NCI-H187 treated with DMSO at 0.1 percent for 48 hours (cell line): ENCODE data around the gene OR52D1.

ENCODE experiments used
- DNase-seq: peaks from one replicate; lab custom pipeline; 2025; lab: John Stamatoyannopoulos, UW

OR52D1 gene

DNA sequence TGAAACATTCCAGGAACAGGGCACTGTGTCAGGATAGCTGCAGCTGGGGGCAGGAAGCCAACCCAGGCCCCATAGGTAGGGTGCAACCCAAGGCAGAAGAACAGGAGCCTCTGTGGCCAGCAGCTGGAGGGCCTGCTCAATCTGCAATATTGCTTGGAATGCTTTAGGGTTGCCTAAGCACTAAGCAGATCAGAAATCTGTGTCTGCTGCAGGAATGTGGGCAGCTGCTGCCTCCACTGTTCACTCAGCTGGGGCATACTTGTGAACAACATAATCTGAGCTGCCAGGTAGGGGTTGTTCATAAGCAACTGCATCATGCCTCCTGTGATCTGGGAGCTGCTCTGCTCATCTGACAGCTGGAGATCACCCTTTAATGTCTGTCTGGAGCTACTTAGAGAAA is 26.4 kb downstream of the OR52D1 start:
- no peak for DNase-seq

GRCh38 chr11:5516599-5516998 is 28.1 kb downstream of the OR52D1 start, which contains the start of gene UBQLNL:
Gene UBQLNL, minus strand, starts transcription at chr11:5516699. Its CDS starts 258 bp downstream, at chr11:5516441.
- DNase-seq: no peak

GRCh38 chr11:5521540-5521939 is 33.1 kb downstream of the OR52D1 start:
- no peak for DNase-seq

DNA sequence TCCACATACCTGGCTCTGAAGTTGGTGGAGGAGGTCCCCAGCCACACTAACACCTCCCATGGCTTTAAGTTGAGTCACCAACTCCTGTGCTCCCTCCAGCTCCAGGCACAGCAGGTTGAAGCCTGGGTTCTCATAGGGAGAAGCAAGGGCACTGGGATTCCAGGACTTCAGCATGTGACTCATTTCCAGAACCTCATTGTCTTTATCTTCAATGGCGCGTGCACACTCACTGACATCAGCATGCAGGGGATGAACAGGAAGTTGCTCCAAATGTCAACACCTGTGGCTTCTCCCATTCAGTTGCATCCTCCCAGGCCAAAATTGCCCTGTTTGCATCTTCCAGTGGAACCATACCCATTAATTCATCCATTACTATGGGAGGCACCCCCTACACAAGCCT is 33.8 kb downstream of the OR52D1 start:
- DNase-seq: no peak

- DNase-seq: no peak
These were observed 36.3 kb downstream of the OR52D1 start for GRCh38 chr11:5524756-5525155.

DNA sequence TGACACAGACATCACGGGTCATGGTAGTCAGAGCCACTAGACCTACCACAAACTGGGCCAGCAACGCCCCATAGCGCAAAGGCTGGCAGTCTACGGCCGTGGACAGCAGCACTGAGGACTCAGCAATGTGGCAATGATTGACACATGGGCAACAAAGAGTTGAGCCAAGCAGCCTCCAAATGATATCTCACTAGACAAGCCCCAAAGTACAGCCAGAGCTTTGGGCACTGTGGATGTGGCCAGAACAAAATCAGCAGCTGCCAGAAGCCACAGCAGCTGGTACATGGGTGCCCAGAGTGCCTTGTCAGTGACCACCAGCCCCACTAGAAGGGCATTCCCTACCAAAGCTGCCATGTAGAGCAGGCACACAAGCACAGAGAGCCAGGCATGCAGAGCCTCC is 39.2 kb downstream of the OR52D1 start:
- DNase-seq: no peak

DNA sequence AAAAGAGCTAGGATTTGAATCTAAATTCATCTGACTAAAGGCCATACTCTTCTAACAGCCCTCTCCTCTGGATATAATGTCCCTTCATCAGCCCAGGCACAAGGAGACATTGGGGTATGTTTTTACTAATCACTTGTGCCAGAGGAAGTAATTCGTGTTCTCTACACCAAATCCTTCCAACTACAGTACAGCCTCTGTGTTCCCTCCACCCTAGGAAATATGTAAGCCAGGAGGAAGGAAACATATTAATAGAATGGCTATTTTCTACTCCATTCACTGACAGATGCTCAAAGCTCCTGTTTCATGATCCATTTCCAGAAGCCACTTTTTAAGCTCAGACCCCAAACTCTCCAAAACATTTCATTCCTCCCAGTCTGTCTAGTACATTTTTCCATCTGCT is 40.0 kb downstream of the OR52D1 start:
- DNase-seq: no peak

GRCh38 chr11:5531053-5531831 is 42.8 kb downstream of the OR52D1 start:
- no peak for DNase-seq

DNA sequence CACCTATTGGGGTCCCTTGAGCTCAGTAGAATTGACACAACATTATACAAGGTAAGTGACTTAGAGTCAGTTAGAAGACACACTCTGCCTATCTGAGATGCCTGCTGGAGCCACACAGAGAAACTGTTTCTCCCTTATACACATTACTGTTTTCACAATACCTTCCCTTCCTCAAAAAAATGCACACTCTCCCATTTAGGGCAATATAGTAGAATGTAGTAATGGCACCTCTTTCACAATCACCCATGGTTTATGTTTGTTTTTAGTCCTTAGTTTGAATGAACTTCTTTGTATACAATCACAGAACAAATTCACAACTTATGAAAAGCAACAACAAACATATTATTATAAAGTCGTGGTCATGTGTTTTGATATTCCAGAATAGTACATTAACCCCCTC is 45.6 kb downstream of the OR52D1 start:
- no peak for DNase-seq

DNA sequence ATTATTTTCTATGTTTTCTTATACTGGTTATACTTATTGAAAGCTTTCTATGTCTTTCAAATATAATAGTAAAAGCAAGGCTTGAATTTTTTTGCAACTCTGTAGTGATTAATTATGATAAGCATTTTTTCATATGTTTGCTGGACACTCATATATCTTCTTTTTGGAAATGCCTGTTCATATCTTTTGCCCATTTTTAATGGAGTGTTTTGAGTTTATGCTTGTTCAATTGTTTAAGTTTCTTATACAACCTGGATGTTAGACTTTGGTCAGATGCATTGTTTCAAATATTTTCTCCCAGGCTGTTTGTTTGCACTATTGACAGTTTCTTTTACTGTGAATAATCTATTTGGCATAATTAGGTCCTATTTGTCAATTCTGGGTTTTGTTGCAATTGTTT is 48.0 kb downstream of the OR52D1 start:
- no peak for DNase-seq
